ENCODE results near the gene SCYGR5.

Gene SCYGR5

DNA sequence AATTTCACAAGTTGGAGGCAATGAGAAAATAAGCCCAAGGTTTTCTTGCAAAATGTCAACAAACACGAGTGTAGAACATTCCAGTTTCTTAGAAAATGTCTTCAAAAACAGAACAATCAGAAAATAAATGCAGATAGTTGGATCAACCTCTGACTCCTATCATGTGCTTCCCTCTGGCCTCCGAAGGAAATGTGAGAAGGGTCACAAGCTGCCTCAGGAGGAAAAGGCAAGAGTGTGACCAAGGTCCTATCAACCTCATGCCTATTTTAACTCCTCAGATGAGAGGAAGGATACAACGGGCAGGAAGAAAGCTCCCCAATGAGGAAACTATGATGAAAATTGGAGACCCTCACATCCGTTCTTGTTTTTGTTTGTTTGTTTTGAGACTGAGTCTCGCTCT is 7.9 kb downstream of the SCYGR5 start:
- DNase-seq: no peak

DNA sequence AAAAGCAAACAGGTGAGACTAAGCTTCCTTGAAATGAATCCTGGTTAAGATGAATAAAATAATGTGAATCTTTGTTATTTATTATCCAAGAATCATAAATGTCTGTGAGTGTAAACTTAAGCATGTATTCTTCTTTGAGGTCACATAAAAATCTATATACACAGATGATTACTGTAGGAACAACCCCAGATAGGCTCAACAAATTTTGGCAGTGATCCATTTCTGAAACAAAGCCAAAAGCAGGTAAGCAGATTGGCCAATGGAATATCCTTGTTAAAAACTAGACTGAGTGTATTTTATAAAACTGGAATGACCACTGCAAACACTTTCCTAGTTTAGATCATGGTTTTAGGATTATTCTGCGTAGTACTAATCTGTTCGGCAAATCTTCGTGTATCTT is 11.3 kb downstream of the SCYGR5 start:
- DNase-seq: no peak

DNA sequence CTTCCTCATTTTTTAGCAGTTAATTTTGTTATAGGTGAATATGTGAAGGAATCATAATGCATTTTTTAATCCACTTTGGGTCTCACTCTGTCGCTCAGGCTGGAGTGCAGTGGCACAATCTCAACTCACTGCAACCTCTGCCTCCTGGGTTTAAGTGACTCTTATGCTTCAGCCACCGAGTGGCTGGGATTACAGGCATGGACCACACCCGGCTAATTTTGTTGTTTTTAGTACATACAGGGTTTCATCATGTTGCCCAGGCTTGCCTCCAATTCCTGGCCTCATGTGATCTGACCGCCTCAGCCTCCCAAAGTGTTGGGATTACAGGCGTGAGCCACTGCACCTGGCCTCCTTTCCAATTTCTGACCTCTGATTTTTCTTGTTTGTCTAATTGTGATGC is 17.7 kb downstream of the SCYGR5 start:
- no peak for DNase-seq

DNA sequence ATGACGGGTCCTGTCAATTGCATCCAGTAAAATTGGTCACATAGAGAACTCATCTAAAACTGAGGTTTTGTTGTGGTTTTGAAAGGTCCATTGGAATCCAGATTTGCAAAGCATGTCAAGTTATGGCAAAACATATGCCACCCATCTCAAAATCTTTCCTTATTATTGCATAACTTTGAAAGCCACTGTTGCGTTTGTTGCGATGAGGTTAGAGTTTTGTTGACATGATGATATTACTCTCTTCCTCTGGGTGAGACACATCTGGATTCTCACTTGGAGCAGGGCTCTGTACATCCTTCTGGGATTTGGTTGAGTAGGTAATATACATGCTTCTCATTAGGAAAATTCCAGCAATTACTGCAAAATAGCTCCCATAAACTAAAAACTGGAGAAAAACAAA is 20.6 kb downstream of the SCYGR5 start:
- DNase-seq: no peak

DNA sequence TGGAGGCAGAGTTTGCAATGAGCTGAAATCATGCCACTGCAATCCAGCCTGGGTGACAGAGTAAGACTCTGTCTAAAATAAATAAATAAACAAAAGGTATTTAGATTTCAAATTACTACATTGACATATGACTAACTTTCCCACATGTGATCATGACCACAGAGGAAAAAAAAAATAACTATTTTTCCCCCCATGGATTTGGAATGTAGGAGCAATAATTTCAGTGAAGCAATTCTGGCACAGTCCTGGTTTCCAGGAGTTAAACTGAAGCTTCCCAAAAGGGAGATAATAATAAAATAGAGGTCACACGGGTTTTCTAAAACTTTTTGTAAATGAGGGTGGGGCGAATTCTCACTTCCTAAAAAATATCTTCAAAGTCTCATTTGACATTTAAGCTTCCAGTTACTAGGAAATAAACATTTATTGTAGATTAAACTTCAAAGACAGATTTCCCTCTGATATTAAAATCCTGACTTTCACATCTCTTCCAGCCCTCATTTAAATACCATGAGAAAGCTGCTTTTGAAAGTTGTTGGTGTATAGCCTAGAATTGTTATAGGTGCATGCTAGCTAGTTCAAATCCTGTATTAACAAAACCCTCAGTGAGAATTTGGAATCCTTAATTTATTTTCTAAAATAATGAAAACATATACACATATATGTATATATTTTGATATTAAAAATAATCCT is 30.5 kb downstream of the SCYGR5 start:
- no peak for DNase-seq

DNA sequence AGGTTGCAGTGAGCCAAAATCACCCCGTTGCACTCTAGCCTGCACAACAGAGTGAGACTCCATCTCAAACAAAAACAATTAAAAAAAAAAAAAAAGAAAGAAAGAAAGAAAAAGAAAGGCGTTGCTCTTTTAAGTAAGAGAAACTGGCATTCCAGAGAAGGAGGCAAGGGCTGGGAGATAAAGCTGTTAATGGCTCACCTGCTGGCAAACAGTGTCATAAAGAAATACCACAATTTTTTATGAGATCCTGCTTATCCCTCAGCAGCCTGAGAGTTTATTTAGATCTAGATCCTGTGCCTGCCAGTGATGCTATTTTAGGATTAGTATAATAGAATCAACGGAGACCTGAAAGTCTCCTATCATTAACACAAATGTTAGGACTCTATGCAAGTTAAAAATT is 35.0 kb downstream of the SCYGR5 start:
- no peak for DNase-seq

DNA sequence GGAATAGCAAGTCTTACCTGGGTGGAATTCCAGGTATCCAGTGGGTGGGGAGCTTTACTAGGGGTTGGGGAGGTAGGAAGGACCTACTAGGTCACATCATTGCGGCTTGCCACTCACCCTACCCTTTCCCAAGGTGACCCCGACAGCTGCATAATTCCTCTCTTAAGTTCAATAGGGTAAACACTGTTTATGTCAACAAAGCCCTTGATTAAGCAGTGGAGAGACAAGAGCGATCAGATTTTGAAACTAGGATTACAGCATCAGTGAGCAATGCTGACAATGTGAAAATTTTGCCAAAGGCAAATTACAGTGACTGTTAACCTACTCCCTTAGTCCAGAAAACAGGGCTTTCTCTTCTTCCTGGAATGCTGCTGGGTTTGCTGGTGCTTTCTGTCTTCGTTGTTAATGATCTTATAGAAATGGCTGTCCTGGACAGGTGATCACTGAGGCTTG is 36.7 kb downstream of the SCYGR5 start:
- DNase-seq: no peak

DNA sequence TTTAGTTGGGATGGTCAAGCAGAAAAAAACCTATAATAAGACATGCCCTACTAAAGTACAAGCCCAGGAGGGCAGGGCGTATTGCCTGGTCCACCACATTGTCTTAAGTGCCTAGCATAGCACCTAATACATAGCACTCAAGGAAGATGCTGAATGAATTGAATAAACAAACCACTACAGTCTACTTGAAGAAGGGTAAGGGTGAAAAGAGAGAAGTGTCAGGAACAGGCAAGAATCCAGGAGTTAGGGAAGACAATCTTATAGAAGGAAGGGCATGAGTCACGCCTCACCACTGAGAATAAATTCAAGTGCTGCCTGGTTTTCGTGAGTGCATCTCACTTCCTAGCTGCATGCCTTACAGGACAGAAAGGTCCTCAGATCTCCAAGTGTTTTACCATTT is 37.4 kb downstream of the SCYGR5 start:
- no peak for DNase-seq

DNA sequence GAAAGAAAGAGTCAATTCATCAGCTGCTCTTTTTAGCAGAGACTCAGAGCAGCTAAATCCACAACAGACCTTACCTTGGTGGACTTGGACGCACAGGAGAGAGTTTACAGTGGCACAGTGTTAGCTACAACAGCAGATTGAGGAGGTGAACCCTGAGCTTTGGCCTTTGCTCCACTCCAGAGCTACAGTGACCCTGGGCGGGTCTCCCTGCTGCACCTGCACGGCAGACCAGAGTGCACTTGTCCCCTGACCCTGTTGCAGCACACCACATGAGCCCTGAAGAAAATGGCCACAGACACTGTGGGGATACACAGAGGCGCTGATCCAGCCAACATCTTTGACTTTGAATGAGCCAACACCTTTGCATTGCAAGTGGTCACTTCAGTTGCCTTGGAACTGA is 40.3 kb downstream of the SCYGR5 start:
- no peak for DNase-seq

DNA sequence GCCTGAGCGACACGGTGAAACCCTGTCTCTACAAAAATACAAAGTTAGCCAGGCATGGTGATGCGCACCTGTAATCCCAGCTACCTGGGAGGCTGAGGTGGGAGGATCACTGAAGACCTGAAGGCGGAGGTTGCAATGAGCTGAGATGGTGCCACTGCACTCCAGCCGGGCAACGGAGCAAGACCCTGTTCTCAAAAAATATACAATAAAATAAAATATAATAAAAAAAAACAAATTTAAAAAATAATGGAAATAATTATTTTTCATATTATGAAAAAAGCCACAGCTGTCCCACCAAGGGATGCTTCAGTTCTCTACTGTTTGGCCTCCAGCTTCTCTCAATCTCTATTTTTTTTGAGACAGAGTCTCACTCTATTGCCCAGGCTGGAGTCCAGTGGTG is 40.8 kb downstream of the SCYGR5 start:
- DNase-seq: no peak

DNA sequence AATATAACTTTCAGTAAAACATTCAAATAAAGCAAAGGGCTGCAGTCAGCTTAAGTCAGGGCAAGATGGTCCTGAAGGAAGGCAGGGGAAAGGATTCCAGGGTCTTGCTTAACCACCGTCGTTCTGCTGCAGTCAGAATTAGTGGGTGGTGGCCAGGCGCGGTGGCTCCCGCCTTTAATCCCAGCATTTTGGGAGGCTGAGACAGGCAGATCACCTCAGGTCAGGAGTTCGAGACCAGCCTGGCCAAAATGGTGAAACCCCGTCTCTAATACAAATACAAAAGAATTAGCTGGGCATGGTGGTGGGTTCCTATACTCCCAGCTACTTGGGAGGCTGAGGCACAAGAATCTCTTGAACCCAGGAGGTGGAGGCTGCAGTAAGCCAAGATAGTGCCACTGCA is 44.4 kb downstream of the SCYGR5 start:
- DNase-seq: no peak

DNA sequence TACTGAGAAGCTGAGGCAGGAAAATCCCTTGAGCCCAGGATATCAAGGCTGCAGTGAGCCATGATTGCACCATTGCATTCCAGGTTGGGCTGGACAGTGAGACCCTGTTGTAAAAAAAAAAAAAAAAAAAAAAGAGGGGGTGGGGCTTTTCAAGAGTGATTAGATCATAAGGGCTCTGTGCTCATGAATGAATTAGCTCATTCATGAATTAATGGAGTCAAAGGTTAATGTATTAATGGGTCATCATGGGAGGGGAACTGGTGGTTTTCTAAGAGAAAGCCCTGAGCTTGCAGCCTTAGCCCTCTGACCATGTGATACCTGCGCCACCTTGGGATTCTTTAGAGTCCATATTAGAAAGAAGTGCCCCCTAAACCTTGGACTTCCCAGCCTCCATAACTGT is 46.7 kb downstream of the SCYGR5 start:
- DNase-seq: no peak

DNA sequence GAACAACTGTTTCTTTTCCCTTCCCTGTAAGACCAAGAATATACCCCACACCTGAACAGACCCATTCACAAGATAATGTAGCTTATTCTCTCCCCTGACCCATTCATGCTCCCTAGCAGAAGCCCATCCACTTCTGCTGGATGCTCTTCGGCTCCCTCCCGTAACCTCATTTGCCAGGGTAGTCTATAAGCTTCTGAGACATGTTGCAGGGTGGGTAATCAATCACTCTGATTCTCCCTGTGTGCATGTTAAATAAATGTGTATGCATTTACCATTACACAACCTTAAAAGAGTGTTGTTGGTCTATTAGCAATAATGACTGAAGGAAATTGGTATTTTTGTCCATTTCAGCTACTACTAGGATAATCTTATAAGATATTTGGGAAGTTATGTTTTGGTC is 49.9 kb downstream of the SCYGR5 start:
- no peak for DNase-seq
